22Rv1 (cell line): ENCODE results near the gene HARS2.

Experiments
- H3K27ac ChIP-seq: fragments of 450-650 bp; 2 replicates; pipeline ENCODE4 v1.5.1; 2017
- CTCF ChIP-seq: fragments of 450-650 bp; IDR thresholded peaks from 2 replicates; pipeline ENCODE4 v1.5.1; 2017; ENCODE audit warnings: mild to moderate bottlenecking
- ZFX ChIP-seq: fragments of 450-650 bp; IDR thresholded peaks from 2 replicates; pipeline ENCODE4 v1.6.1; 2017; ENCODE audit warnings: antibody characterized with exemption, borderline replicate concordance

HARS2 gene

DNA sequence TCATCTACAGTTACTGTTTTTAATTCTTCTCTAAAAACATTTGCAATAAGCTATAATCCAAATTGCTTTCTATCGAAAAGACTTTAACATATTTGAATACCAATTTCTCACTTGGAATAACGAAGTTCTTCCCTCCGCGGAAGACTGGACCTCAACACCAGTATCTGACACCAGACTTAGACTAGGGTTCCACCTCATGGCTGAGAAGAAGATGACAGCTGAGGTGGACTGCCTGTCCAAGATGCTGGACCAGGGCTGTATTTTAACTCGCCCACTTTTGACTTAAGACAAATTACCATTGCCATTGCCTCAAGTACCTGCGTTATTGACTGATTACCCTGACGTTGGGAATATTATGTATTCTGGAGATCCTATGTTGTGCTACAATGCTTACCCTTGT, 43.1 kb downstream of the HARS2 start:
- TF ChIP-seq CTCF (peak; percentile 63), ZFX (no peak)
- no peak overlapping the region for H3K27ac ChIP-seq

DNA sequence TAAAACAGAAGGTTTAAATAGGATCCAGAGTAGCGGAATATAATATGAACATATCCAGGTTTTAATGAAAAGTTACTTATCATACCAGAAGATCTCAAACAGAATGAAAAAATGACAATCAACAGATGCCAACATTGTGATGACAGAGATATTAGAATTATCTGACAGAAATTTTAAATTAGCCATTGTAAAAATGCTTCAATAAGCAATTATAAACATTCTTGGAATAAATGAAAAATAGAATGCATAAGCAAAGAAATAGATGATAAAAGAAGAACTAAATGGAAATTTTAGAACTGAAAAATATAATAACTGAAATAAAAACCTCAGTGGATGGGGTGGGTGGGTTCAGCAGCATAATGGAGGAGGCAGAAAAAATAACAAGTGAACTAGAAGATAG, 46.2 kb downstream of the HARS2 start:
- H3K27ac ChIP-seq = no peak overlapping the region
- TF ChIP-seq ZFX (no peak), CTCF (no peak)

GRCh38 chr5:140741967-140742366, 50.7 kb downstream of the HARS2 start:
- H3K27ac ChIP-seq = no peak overlapping the region
- TF ChIP-seq ZFX (no peak), CTCF (no peak)
